K562 (cell line): ENCODE results near the gene STMN3. TPM values are rescaled to one million over a fixed set of nuclear protein-coding genes. Genes with fewer than 3 reads are reported as not detected.

ENCODE experiments used
- CHD2 ChIP-seq: IDR thresholded peaks from 2 replicates; pipeline ENCODE4 v1.6.1; 2011; ENCODE audit warnings: low read depth, low read length
- FOXA3 ChIP-seq, 2 experiments: fragments of 450-650 bp in 1 of 2; sonication (generic) in 1 of 2; formaldehyde crosslinking; IDR thresholded peaks in 1 of 2; conservative IDR thresholded peaks in 1 of 2; 2 replicates each; pipeline versions ENCODE4 v1.4.0 to v1.8.0; 2020 to 2022; ENCODE audit warnings: mild to moderate bottlenecking in 2 of 2, missing genetic modification reagents in 1 of 2
- GABPA ChIP-seq: fragments of 200-800 bp; sonication (Bioruptor generic); conservative IDR thresholded peaks from 2 replicates; pipeline ENCODE4 v1.6.1; 2016; ENCODE audit warnings: low read depth, missing genetic modification characterization, missing compliant biosample characterization
- GABPB1 ChIP-seq: sonication (generic); formaldehyde crosslinking; IDR thresholded peaks from 2 replicates; pipeline ENCODE4 v1.8.0; 2022; ENCODE audit warnings: mild to moderate bottlenecking, missing genetic modification reagents
- GABPB2 ChIP-seq: fragments of 250-450 bp; sonication (Bioruptor Pico); conservative IDR thresholded peaks from 2 replicates; pipeline ENCODE4 v1.5.1; 2021; ENCODE audit warnings: mild to moderate bottlenecking
- HMG20B ChIP-seq: fragments of 250-450 bp; sonication (Bioruptor Pico); IDR thresholded peaks from 2 replicates; pipeline ENCODE4 v1.5.0; 2021; ENCODE audit warnings: mild to moderate bottlenecking
- MEIS2 ChIP-seq: fragments of 450-650 bp; IDR thresholded peaks from 2 replicates; pipeline ENCODE4 v1.6.1; 2014; ENCODE audit warnings: mild to moderate bottlenecking; ENCODE audit not compliant: partially characterized antibody
- MIER1 ChIP-seq: fragments of 450-650 bp; IDR thresholded peaks from 2 replicates; pipeline ENCODE4 v1.6.1; 2016; ENCODE audit warnings: antibody characterized with exemption, mild to moderate bottlenecking, low read depth
- NR2C1 ChIP-seq, 2 experiments: fragments of 450-650 bp; IDR thresholded peaks; 2 replicates each; pipeline ENCODE4 v1.6.1; 2017; ENCODE audit warnings: mild to moderate bottlenecking in 2 of 2, antibody characterized with exemption in 1 of 2, inconsistent platforms in 1 of 2, missing compliant biosample characterization in 1 of 2, missing genetic modification characterization in 1 of 2
- NR2C2 ChIP-seq, 2 experiments: fragments of 200-800 bp in 1 of 2; sonication (Bioruptor generic) in 1 of 2; sonication (generic) in 1 of 2; formaldehyde crosslinking in 1 of 2; IDR thresholded peaks; 2 replicates each; pipeline versions ENCODE4 v1.6.1 to v1.8.0; 2016 to 2022; ENCODE audit warnings: mild to moderate bottlenecking in 1 of 2, missing compliant biosample characterization in 1 of 2, missing genetic modification characterization in 1 of 2, missing genetic modification reagents in 1 of 2
- PCBP1 ChIP-seq: fragments of 200-400 bp; formaldehyde crosslinking; IDR thresholded peaks from 2 replicates; pipeline ENCODE4 v1.6.1; 2018; ENCODE audit warnings: mild to moderate bottlenecking, low read depth, low read length; ENCODE audit not compliant: poor library complexity, severe bottlenecking
- POLR2AphosphoS5 ChIP-seq: IDR thresholded peaks from 2 replicates; pipeline ENCODE4 v1.6.1; 2011; ENCODE audit warnings: mild to moderate bottlenecking, low read depth, low read length, moderate library complexity; ENCODE audit not compliant: control insufficient read depth, insufficient read depth
- RBFOX2 ChIP-seq: fragments of 200-400 bp; formaldehyde crosslinking; IDR thresholded peaks from 2 replicates; pipeline ENCODE4 v1.6.1; 2017; ENCODE audit warnings: low read depth, mild to moderate bottlenecking, low read length, moderate library complexity
- SFPQ ChIP-seq: fragments of 200-400 bp; formaldehyde crosslinking; IDR thresholded peaks from 2 replicates; pipeline ENCODE4 v1.6.1; 2017; ENCODE audit warnings: mild to moderate bottlenecking, low read depth, low read length, moderate library complexity
- TAF9B ChIP-seq: fragments of 450-650 bp; IDR thresholded peaks from 2 replicates; pipeline ENCODE4 v1.6.1; 2018; ENCODE audit warnings: mild to moderate bottlenecking; ENCODE audit not compliant: partially characterized antibody
- TFAM ChIP-seq: fragments of 250-450 bp; sonication (Bioruptor Pico); conservative IDR thresholded peaks from 2 replicates; pipeline ENCODE4 v1.5.0; 2021; ENCODE audit warnings: mild to moderate bottlenecking, moderate library complexity
- ZBTB7A ChIP-seq: IDR thresholded peaks from 2 replicates; pipeline ENCODE4 v1.6.1; 2011; ENCODE audit warnings: low read depth, mild to moderate bottlenecking, low read length, moderate library complexity, borderline replicate concordance; ENCODE audit not compliant: control insufficient read depth
- ZFX ChIP-seq: sonication (generic); formaldehyde crosslinking; IDR thresholded peaks from 2 replicates; pipeline ENCODE4 v1.8.0; 2022; ENCODE audit warnings: mild to moderate bottlenecking, missing genetic modification reagents, moderate library complexity
- ZNF551 ChIP-seq: fragments of 250-450 bp; sonication (Bioruptor Pico); IDR thresholded peaks from 2 replicates; pipeline ENCODE4 v1.5.0; 2021; ENCODE audit warnings: mild to moderate bottlenecking, moderate library complexity
- ZNF561 ChIP-seq: fragments of 450-650 bp; formaldehyde crosslinking; conservative IDR thresholded peaks from 2 replicates; pipeline ENCODE4 v1.4.0; 2020; ENCODE audit warnings: mild to moderate bottlenecking, moderate library complexity
- polyA plus RNA-seq, 8 experiments: library from polyadenylated mRNA; depleted of rRNA in 4 of 8; stranded (reverse) in 5 of 8; unstranded in 3 of 8; fragments of >200 nt; fragmentation: Nextera tagmentation in 2 of 8; fragmentation: Illumina TruSeq in 1 of 8; extraction: Ambion mirVana in 2 of 8; extraction: Trizol in 1 of 8; gene quantifications; 2 replicates each; pipeline versions ENCODE4 v1.2.1 to v1.2.3, GENCODE V29; 2011 to 2014; ENCODE audit warnings: inconsistent platforms in 1 of 8, missing spikeins in 1 of 8
- total RNA-seq, 7 experiments: library from RNA; depleted of rRNA in 6 of 7; stranded (reverse); fragments of >200 nt in 6 of 7; fragmentation: Illumina TruSeq in 2 of 7; extraction: Trizol in 2 of 7; gene quantifications; 2 replicates each; pipeline versions ENCODE4 v1.2.1 to v1.2.3, GENCODE V29; 2011 to 2021; ENCODE audit warnings: low replicate concordance in 1 of 7
- TF ChIP-seq, protein P1 (sequence below): fragments of 450-650 bp; IDR thresholded peaks from 2 replicates; pipeline ENCODE4 v1.6.1; 2017; ENCODE audit warnings: antibody characterized with exemption, mild to moderate bottlenecking

The STMN3 gene
- total and polyA plus RNA-seq, 9 of the 15 experiments (the other 6 are each of a cell fraction or from before 2014, with no cell fraction given) = 0.70 to 65.6 (median 29.4) TPM

DNA sequence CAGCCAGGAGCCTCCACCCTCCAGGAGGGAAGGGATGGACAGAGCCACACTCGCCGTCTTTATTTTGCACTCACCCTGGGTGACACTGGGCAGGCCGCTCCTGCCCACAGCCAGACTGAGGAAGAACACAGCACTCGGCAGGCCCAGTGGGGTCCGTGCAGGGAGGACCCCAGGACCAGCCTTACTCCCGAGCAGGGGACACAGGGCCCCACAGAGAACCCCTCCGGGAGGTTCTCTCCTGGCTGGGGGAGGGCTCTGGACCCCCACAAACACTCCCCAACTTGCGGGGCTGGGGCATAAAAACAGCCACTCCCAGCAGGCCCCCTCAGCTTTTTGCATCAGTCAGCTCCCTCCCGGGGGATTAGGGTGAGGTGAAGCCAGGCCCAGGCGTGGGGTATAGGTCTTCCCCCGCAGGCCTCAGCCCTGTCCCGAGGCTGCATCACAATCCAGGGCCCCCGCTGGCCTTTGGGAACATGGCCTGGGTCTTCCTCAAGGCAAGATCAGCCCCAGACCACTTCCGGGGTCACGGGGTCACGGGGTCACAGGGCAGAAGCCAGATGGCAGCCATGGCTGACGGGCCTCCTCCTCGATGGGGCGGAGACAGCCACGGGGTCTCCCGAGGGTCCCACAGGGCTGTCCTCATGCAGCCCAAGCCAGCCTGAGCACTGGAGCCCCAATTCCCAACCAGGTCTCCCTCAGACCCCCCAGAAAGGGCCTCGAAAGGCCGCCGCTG, 46.4 kb upstream of the STMN3 start (continued):
- peak; percentile 82 for TF ChIP-seq GABPB1 (CRISPR knock-in tag)
- TF ChIP-seq, protein P1, sequence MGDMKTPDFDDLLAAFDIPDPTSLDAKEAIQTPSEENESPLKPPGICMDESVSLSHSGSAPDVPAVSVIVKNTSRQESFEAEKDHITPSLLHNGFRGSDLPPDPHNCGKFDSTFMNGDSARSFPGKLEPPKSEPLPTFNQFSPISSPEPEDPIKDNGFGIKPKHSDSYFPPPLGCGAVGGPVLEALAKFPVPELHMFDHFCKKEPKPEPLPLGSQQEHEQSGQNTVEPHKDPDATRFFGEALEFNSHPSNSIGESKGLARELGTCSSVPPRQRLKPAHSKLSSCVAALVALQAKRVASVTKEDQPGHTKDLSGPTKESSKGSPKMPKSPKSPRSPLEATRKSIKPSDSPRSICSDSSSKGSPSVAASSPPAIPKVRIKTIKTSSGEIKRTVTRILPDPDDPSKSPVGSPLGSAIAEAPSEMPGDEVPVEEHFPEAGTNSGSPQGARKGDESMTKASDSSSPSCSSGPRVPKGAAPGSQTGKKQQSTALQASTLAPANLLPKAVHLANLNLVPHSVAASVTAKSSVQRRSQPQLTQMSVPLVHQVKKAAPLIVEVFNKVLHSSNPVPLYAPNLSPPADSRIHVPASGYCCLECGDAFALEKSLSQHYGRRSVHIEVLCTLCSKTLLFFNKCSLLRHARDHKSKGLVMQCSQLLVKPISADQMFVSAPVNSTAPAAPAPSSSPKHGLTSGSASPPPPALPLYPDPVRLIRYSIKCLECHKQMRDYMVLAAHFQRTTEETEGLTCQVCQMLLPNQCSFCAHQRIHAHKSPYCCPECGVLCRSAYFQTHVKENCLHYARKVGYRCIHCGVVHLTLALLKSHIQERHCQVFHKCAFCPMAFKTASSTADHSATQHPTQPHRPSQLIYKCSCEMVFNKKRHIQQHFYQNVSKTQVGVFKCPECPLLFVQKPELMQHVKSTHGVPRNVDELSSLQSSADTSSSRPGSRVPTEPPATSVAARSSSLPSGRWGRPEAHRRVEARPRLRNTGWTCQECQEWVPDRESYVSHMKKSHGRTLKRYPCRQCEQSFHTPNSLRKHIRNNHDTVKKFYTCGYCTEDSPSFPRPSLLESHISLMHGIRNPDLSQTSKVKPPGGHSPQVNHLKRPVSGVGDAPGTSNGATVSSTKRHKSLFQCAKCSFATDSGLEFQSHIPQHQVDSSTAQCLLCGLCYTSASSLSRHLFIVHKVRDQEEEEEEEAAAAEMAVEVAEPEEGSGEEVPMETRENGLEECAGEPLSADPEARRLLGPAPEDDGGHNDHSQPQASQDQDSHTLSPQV = peak; percentile 81
- TF ChIP-seq MEIS2 = no peak
- TF ChIP-seq TFAM (CRISPR knock-in tag) = no peak
- TF ChIP-seq POLR2AphosphoS5 = peak; percentile 34; the same call in 1 of the 2 replicates
- TF ChIP-seq ZFX (CRISPR knock-in tag) = 0 out of 2 replicates have a peak, but pooled peaks have one; percentile 8
- TF ChIP-seq NR2C2 (CRISPR knock-in tag; IDR thresholded peaks at IDR 0.05) = peak; percentile 94
- peak; percentile 95 for TF ChIP-seq NR2C2 (tag; IDR thresholded peaks at IDR 0.05)
- no peak for TF ChIP-seq FOXA3 (CRISPR knock-in tag; conservative IDR thresholded peaks at IDR 0.05 in 1 of 2, IDR thresholded peaks at IDR 0.05 in 1 of 2)
- TF ChIP-seq PCBP1 = peak; percentile 72
- TF ChIP-seq GABPB2 (CRISPR knock-in tag) = no peak
- TF ChIP-seq HMG20B (CRISPR knock-in tag) = no peak
- TF ChIP-seq GABPA (tag) = peak; percentile 50
- TF ChIP-seq SFPQ = no peak
- peak; percentile 37; the same call in 1 of the 2 replicates for TF ChIP-seq ZBTB7A
- TF ChIP-seq ZNF561 (CRISPR knock-in tag) = no peak
- no peak for TF ChIP-seq TAF9B
- peak; percentile 97 for TF ChIP-seq NR2C1 (IDR thresholded peaks at IDR 0.05)
- TF ChIP-seq NR2C1 (tag; IDR thresholded peaks at IDR 0.05) = peak; percentile 98
- peak; percentile 42; the same call in 1 of the 2 replicates for TF ChIP-seq RBFOX2
- TF ChIP-seq MIER1 = no peak
- no peak for TF ChIP-seq ZNF551 (CRISPR knock-in tag)
- TF ChIP-seq CHD2 = no peak
